ENCODE data around the gene ARID1B. TPM values are rescaled to one million over a fixed set of nuclear protein-coding genes. Genes with fewer than 3 reads are reported as not detected.

ARID1B gene
- total and polyA plus RNA-seq, 9 of the 15 experiments (the other 6 are each of a cell fraction or from before 2014, with no cell fraction given): 12.5 to 50.5 (median 25.8) TPM

DNA sequence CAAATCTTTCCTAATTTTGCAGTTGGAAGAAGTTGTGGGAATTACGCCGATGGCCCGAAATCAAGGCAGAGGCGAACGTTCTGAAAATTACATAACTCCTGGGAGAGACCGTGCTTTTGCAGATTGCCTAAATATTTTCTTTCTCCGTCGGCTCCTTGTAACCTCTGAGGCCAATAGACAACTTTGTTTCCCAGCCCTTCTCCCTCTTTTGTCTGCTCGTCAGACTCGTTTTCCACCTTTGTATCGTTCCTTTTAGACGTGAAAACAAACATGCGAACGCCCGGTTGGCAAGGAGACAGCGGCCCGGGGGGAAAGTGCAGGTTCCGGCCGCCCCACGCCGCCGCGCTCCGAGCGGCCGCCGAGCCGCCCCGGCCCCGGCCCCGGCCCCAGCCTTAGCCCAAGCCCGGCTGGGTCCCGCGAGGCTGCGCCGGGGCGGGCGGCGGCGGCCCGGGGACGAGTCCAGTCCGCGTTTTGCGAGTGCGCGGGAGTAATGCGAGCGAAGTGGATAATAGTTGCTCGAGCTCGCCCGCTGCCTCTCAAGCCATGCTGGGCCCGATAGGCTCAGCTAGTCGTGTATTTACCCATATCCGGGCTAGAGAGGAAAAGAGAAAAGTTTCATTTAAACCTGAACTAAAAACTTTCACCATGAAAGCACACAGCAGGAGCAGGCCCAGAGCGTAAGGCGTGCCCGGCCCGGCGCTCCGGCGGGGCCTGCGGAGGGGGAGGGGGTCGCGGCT lies at the start of gene ARID1B (continued):
- peak; percentile 25 for TF ChIP-seq AFF4 (CRISPR knock-in tag; IDR thresholded peaks at IDR 0.05)
- TF ChIP-seq ZNF644 (tag; IDR thresholded peaks at IDR 0.05; ENCODE audit: low read depth): peak; percentile 66
- peak; percentile 73 for TF ChIP-seq CHD1 (IDR thresholded peaks at IDR 0.05; ENCODE audit: low read length)
- no peak for TF ChIP-seq BCLAF1 (IDR thresholded peaks at IDR 0.05; ENCODE audit: borderline replicate concordance in 1 of 2, control insufficient read depth in 1 of 2, low read depth in 2 of 2, low read length in 1 of 2)
- peak; percentile 69; the same call in 1 of the 2 replicates for TF ChIP-seq POLR2AphosphoS5 (IDR thresholded peaks at IDR 0.05; ENCODE audit: control insufficient read depth, insufficient read depth, low read depth, low read length)
- TF ChIP-seq E4F1 (CRISPR knock-in tag; IDR thresholded peaks at IDR 0.05; ENCODE audit: borderline replicate concordance): no peak
- TF ChIP-seq YY1 (IDR thresholded peaks at IDR 0.05; ENCODE audit: borderline replicate concordance in 1 of 3, control insufficient read depth in 1 of 3, extremely low read depth in 1 of 3, insufficient read depth in 3 of 3, insufficient read length in 1 of 3, insufficient replicate concordance in 2 of 3, low read depth in 1 of 3, low read length in 2 of 3): peak in 1 of 3 experiments; percentile 43
- TF ChIP-seq ELK3 (CRISPR knock-in tag; IDR thresholded peaks at IDR 0.05): 0 out of 2 replicates have a peak, but pooled peaks have one; percentile 66
- TF ChIP-seq POLR3G (IDR thresholded peaks at IDR 0.05; ENCODE audit: extremely low read depth, insufficient read length, insufficient replicate concordance): no peak
- peak; percentile 77; the same call in 1 of the 2 replicates for TF ChIP-seq KAT7 (CRISPR knock-in tag; IDR thresholded peaks at IDR 0.05; ENCODE audit: borderline replicate concordance)
- TF ChIP-seq ZNF263 (CRISPR knock-in tag; IDR thresholded peaks at IDR 0.05; ENCODE audit: borderline replicate concordance): 0 out of 2 replicates have a peak, but pooled peaks have one; percentile 8
- TF ChIP-seq CHD4 (IDR thresholded peaks at IDR 0.05; ENCODE audit: insufficient read depth, insufficient replicate concordance, low read depth, low read length, poor library complexity, severe bottlenecking): no peak
